HL-60 (cell line): ENCODE measurements around the gene AIG1.

Experiments
- DNase-seq, 2 experiments: peaks; one replicate each; pipeline ENCODE4 v3.0.0-alpha.2; 2010 to 2020; ENCODE audit warnings: low read depth in 1 of 2, low spot score in 1 of 2
- H3K27ac ChIP-seq: fragments of 250-450 bp; sonication (Bioruptor Pico); replicated peaks from 2 replicates; pipeline ENCODE4 v1.5.1; 2020; ENCODE audit warnings: mild to moderate bottlenecking, moderate library complexity
- H3K27me3 ChIP-seq: fragments of 250-450 bp; sonication (Bioruptor Pico); 2 replicates; pipeline ENCODE4 v1.5.1; 2021; ENCODE audit warnings: mild to moderate bottlenecking, moderate library complexity; ENCODE audit not compliant: insufficient read depth, poor library complexity, severe bottlenecking
- H3K4me3 ChIP-seq: replicated peaks from 2 replicates; pipeline ENCODE4 v1.5.1; 2011; ENCODE audit warnings: mild to moderate bottlenecking, control low read depth, low read length; ENCODE audit not compliant: insufficient read depth
- CTCF ChIP-seq: IDR thresholded peaks from one replicate; pipeline ENCODE4 v1.5.1; 2011; ENCODE audit warnings: low read length, control low read depth, inconsistent platforms; ENCODE audit not compliant: insufficient read depth
- GABPA ChIP-seq: IDR thresholded peaks from 2 replicates; pipeline ENCODE4 v1.6.1; 2012; ENCODE audit warnings: low read depth
- POLR2AphosphoS5 ChIP-seq: IDR thresholded peaks from 2 replicates; pipeline ENCODE4 v1.6.1; 2012; ENCODE audit warnings: low read depth
- REST ChIP-seq: IDR thresholded peaks from 2 replicates; pipeline ENCODE4 v1.6.1; 2012; ENCODE audit warnings: low read depth; ENCODE audit not compliant: insufficient replicate concordance
- SPI1 ChIP-seq: IDR thresholded peaks from 2 replicates; pipeline ENCODE4 v1.6.1; 2012; ENCODE audit warnings: low read depth, mild to moderate bottlenecking, borderline replicate concordance

AIG1 gene

GRCh38 chr6:143215363-143215762 lies 154.7 kb downstream of the AIG1 start:
- Histone ChIP-seq H3K27ac (no peak overlapping the region), H3K27me3 (no peaks in the 10 kb centered on the region), H3K4me3 (no peak overlapping the region)
- TF ChIP-seq REST (no peak), SPI1 (no peak), GABPA (no peak), CTCF (no peak), POLR2AphosphoS5 (no peak)
- no peak for DNase-seq

- no peak overlapping the region for H3K4me3 ChIP-seq
- H3K27ac ChIP-seq, result no peak overlapping the region
- H3K27me3 ChIP-seq, result no peaks in the 10 kb centered on the region
- TF ChIP-seq SPI1 (no peak), CTCF (no peak), GABPA (no peak), REST (no peak), POLR2AphosphoS5 (no peak)
- DNase-seq, result no peak
Measured at GRCh38 chr6:143215771-143216170, 155.1 kb downstream of the AIG1 start.

GRCh38 chr6:143218233-143218632 lies 157.5 kb downstream of the AIG1 start:
- Histone ChIP-seq H3K4me3 (no peak overlapping the region), H3K27me3 (no peaks in the 10 kb centered on the region), H3K27ac (no peak overlapping the region)
- no peak for TF ChIP-seq SPI1
- DNase-seq, result no peak

GRCh38 chr6:143221698-143222097 lies 161.0 kb downstream of the AIG1 start:
- H3K27ac ChIP-seq, result no peak overlapping the region

More at GRCh38 chr6:143221698-143222097, 161.0 kb downstream of the AIG1 start:
- no peak overlapping the region for H3K4me3 ChIP-seq
- no peak for TF ChIP-seq SPI1
- no peak for TF ChIP-seq REST
- TF ChIP-seq CTCF, result no peak
- no peak for TF ChIP-seq POLR2AphosphoS5
- no peak for TF ChIP-seq GABPA
- no peak for DNase-seq
- H3K27me3 ChIP-seq, result no peaks in the 10 kb centered on the region
